ENCODE results near the gene TICRR.

DNA sequence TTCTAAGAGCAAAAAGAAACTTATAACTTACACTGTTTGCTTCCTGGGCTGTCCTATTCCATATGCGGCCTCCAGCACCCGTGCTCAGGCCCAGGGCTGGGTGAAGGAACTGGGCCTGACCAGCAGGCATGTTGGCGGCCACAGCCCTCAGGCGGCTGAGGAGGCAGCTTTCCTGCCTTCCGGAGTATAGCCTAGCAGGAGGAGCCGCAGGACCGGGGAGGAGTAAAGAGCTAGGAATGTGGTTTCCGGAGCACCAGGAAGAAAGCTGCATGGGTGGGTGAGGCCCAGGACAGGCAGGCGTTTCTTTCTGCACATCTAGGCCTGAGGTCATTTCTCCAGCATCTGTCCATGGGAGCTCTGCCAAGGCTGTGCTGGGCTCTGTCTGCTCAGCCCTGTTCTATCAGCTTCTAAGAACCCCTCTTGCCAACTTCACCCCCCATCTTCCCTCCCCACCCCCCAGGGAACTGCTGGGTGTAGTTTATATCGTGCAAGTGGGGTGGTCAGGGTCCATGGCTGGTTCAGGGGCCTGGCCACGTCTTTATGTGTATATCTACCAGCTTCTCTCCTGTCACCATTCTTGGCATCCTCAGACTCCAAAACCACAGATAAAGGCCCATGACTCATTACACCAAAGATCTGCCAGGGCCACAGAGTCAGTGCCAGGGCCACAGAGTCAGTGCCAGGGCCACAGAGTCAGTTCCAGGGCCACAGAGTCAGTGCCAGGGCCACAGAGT is 87.8 kb downstream of the TICRR start:
- TF ChIP-seq, protein P1, sequence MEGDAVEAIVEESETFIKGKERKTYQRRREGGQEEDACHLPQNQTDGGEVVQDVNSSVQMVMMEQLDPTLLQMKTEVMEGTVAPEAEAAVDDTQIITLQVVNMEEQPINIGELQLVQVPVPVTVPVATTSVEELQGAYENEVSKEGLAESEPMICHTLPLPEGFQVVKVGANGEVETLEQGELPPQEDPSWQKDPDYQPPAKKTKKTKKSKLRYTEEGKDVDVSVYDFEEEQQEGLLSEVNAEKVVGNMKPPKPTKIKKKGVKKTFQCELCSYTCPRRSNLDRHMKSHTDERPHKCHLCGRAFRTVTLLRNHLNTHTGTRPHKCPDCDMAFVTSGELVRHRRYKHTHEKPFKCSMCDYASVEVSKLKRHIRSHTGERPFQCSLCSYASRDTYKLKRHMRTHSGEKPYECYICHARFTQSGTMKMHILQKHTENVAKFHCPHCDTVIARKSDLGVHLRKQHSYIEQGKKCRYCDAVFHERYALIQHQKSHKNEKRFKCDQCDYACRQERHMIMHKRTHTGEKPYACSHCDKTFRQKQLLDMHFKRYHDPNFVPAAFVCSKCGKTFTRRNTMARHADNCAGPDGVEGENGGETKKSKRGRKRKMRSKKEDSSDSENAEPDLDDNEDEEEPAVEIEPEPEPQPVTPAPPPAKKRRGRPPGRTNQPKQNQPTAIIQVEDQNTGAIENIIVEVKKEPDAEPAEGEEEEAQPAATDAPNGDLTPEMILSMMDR (IDR thresholded peaks at IDR 0.05): no peak
- TF ChIP-seq POLR2AphosphoS5 (IDR thresholded peaks at IDR 0.05): no peak

Data from gastroesophageal sphincter (tissue), 3 donors.